ENCODE data around the gene SIRPA.
"Not testable (repeated sequence)": the region's sequence is repeated elsewhere in the genome, so short reads cannot be mapped to it uniquely, and the experiment has no call there.

SIRPA gene

DNA sequence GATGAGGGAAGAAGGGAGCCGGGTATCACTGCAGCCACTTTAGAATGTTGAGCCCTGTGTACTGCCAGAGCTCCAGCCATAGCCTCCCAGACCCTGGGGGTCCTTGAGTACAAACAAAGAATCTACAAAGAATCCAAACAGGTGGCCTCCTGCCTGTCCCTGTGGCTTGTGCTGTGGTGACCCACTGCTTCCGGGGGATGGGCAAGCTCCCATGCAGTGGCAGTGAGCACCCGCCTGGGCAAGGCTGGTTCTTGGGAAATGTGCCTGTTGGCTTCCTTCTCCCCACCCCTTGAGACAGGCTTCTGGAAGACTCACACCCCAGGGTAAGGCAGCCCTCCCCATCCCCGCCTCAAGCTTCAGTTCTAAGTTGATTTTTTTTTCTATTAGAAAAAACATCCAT, 13.9 kb downstream of the SIRPA start:
- DNase-seq: no peak

DNA sequence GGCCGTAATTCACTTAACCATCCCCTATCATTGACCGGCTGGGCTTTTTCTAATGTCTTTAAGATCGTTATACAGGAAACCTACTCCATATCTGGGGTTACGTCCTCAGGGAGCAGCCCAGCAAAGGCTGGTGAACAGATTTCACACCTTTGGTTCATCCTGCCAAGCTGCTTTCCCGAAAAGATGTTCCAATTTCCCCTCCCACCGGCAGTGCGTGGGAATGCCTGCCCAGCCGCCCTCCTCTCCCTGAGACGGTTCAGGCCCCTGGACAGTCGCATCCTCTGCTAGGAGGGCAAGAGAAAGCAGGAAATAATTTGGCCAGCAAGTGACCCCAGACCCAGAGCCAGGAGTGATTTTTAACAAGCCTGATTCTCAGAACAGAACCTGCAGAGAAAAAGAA, 16.3 kb downstream of the SIRPA start:
- DNase-seq: no peak

DNA sequence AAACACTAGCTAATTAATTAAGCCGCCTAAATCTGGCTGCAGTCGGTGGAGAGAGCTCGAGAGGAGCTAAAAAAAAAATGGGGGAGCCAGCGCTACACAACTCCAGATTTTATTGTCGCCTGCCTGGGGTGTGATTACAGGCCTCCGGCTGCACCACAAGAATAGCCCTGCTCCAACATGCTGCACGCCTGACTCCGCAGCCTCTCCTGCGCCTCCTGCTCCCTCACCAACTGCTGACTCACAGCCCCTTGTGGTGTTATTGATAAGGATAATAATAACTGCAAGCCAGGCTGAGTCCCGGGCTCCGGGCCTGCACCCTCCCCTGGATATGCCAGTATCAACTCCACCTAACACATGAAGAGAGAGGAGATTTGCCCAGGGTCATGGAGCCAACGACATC, 16.8 kb downstream of the SIRPA start:
- DNase-seq: no peak

DNA sequence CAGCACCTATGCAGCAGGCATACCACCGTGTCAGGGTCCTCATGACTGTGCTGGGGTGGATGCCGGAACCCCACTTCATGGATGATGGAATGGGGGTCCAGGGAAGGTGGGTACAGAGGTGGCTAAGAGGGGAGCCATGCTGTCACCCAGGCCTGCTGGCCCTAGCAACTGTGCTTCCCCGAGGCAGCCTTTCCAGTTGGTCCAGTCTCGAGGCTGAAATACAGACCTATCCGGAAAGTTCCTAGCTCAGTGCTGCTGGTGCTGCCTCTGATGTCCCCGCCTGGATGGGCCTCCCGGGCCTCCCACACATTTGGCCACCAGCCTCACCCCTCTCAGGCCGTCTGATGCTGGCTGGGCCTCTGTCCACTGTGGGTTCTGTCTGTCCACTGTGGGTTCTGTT, 17.4 kb downstream of the SIRPA start:
- no peak for DNase-seq

DNA sequence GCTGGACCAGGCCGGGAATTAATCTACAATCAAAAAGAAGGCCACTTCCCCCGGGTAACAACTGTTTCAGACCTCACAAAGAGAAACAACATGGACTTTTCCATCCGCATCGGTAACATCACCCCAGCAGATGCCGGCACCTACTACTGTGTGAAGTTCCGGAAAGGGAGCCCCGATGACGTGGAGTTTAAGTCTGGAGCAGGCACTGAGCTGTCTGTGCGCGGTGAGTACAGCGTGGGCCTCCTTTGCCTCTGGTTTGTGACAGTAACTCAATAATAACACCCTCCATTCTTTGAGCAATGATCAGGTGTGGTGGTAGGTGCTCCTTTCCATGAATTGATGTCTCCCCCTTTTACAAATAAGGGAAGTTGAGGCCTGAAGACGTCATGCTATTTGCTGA, 20.0 kb downstream of the SIRPA start:
- not testable (repeated sequence) for DNase-seq

DNA sequence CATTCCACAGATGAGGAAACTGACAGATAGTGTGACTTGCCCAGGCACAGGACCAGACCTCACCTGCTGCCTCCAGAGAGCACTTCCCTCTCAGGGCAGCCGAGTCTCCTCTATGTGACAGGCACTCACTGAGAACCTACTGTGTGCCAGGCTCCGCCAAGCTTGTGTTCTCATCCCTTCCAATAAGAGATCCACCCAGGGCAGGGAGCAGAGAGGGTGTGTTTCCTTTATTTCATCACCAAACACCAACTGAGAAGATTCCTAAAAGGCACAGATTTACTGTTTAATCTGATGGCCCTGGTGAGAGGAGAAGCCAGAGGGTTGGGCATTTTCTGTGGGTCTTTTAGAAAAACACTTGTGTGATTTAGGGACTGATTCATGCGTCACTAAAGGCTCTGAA, 20.5 kb downstream of the SIRPA start:
- DNase-seq: no peak

DNA sequence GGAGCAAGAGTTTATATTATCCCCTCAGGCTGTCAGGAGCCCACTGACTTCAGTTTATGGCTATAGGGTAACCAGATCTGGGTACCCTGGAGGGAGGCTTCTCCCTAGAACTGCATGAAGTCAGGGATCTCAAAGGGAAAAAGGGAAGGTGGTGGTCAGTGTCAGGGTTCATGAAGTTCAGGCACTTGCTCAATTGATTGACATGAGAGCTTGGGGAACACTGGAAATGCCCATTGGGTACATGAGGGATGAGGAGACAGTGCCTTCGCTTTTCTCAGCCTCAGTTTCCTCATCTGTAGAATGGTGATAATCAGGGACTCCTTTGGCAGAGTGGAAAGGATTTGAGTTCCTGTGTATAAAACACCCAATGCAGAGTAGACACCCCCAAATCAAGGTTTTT, 22.6 kb downstream of the SIRPA start:
- DNase-seq: no peak

DNA sequence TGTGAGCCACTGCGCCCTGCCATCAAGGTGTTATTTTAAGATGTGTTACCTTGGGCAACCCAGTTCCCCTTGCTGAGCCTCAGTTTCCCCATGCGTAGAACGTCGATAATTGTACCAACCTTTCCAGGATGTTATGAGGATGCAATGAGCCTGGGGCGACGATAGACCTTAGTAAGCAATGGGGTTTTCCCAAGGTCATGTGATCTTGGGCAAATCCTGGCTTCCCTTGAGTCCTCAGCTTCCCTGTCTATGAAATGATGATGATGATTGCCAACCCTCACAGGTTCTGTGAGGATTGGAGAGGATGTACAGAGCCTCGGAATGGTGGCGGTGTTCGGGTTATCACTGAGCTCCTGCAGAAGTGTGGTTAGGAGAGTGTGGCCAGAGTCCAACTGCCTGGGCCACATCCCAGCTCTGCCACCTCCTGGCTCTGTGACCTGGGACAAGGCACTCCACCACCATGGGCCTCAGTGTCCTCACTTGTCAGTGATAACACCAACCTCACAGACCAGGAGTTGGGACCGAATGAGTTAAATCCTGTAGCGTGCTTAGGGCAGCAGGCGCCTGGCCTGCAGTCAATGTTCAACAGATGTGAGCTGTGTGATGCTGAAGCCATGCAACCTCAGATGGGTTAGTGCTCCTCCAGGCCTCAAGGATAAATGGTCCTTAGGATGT, 23.4 kb downstream of the SIRPA start:
- no peak for DNase-seq

DNA sequence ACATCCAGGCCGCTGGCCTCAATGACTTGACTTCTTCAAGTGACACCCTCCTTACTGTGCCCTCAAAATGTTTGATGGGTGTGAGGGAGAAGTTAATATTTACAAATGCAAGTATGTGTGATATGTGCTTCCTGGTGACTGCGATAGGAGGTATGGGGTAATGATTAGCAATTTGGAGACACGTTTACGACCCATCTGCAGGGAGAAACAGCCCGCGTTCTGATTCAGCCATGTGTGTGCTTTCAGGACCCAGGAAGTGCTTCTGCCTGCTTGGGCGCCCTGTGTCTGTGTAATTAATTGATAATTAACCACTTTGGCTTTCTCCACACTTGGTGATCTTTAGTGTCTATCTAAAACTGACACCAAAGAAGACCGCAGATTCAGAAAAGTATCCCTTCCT, 25.0 kb downstream of the SIRPA start:
- no peak for DNase-seq

DNA sequence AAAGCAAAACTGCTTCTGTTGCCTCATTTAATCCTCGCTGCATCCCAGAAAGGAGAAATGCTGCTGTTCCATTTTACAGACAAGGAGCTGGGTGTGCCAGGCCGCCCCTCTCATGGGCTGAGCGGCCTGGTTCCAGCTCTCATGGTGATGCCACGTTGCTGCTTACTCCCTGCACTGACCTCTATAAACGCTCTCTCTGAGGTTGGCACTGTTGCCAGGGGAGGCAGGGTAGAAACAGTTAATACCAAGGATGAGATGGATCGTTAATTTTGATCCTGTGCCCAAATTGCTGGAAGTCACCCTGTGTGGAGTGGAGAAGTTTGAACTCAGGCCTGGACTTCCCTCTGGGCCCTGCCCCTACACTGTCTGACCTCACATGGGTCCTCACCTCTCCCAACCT, 25.6 kb downstream of the SIRPA start:
- DNase-seq: no peak

DNA sequence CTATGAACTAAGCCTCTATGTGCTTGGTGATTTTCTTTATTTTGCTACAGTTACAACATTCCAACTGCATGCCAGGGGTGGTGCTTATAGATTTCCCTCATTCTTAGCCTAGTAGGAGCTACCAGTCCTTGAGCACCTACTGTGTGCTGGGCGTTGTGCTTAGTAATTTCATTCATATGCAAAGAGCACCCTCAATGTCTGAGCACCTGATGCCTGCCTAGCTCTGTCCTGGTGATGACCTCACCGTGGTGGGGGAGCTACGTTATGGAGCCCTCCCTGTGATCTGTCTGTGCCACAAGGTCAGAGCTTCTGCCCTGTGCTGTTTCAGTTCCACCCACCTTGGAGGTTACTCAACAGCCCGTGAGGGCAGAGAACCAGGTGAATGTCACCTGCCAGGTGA, 26.8 kb downstream of the SIRPA start:
- not testable (repeated sequence) for DNase-seq

DNA sequence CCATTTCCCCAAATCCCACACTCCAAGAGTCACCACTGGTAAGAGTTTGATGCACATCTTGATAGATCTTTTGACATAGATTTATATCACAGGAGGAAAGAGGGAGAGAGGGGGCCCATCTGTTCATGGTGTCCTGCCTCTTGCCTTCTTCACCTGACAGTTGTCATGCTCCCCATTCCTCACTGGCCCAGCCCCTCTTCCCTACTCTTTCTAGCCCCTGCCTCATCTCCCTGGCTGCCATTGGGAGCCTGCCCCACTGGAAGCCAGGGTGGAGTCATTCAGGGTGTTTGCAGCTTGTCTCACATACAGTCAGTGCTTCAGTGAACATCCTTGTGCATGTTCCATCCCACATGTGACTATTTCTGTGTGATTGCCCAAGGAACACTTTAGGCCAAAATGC, 27.6 kb downstream of the SIRPA start:
- no peak for DNase-seq

DNA sequence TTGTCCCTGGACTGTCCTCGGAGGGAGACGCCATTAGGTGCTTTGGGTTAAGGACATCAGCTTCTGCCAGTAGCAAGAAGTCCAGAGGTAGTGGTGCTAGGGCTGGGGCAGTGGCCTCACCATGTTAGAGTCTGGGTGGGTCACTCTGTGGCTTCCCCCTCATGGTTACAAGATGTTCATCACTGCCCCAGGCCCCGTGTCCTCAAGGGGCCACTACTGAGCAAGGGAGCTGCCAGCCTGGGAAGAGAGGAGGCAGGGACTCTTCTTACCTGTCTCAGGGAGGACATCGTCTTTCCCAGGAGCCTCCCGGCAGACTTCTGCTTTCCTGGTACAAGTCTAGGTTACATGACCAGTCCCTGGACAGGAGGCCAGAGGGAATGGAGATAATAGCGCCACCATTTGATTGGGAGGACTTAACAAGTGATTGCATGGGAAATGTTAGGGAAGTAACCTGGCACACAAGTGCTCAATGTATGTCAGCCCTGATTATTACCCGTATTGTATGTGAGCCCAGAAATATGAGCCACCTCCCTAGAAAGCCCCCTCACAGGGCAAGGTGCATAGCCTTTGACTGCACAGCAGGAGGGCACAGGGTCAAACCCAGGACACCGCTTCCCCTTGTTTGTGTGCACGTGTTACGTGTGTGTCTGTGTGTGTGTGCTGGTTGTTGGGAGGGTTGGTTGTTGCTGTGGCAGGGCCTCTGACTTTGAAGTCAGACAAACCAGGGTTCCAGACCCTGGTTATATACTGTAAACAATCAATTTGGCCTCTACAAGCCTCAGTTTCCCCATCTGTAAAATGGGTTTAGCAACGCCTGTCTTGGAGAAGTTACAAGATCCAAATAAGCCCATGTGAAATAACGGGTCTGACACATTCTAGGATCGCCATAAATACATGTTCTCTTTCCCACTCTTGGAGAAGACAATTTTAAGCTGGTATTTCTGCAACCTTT, 30.0 kb downstream of the SIRPA start:
- no peak for DNase-seq

DNA sequence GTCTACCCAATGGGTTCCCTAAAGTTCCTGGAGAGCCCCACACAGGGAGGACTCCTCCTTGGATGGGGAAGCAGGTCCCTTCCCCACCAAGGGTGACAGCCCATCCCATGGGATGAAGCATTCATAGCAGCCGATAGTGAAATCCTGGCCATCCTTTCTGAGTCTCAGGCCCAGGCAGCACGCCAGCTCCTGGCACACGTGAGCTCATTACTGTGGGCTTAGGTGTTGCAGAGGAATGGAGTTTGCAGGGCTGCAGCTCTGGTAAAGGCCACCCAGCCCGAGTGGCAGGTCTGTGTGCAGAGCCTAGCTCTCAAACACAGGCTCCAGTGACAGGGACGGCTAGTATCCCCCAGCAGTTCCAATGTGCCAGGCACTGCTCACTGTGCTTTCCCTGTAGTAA, 31.0 kb downstream of the SIRPA start:
- DNase-seq: no peak

DNA sequence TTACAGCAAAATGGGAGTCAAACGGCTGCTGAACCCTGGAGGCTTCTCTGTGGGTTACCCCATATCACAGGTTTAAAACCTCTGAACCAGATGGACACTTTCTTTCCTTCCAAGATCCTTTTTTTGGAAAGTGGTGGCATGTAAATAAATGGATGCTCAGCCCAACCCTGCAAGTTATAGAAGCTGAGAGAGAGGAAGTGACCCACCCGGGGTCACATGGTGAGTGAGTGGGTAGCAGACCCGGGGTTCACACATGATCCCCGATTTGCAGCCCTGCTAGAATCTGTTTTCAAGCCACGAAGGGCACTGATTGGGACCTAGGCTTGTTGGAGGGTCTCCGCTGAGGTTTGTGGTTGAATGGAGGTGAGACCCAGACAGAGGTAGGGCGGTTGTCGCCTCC, 32.0 kb downstream of the SIRPA start:
- no peak for DNase-seq

DNA sequence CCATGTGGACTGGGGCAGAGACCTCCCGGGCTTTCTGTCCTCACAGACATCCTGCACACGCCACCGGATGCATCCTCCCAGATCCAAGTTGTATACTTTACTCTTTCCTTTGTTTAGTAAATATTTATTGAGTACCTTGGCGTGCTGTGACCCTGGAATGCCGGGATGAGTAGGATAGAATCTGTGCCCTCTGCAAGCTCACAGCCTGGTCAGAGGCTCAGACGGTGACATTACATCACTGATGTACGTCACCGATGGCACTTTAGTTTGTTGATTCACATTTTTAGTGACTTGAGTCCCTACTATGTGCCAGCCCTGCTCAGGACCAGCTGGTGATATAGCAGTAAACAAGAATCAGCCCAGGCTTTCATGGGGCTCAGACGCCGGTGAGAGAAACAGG, 32.9 kb downstream of the SIRPA start:
- no peak for DNase-seq

DNA sequence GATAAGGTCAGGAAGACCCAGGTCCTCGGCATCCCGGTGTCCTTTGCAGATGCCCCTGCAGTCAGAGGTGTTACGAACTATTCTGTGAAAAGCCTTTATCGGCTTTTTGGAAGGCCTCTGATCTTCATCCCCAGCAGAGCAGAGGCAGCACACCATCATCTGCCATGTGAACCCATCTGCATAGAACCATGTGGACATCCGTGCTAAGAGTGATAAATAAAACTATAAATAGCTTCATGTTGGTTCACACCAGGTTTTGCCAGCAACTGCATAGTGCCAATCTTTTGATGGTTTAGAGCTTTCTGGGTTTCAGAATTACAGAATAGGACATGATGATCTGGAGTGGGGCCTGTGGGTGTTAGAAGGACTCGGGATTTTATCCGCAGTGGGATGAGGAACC, 33.6 kb downstream of the SIRPA start:
- DNase-seq: no peak

DNA sequence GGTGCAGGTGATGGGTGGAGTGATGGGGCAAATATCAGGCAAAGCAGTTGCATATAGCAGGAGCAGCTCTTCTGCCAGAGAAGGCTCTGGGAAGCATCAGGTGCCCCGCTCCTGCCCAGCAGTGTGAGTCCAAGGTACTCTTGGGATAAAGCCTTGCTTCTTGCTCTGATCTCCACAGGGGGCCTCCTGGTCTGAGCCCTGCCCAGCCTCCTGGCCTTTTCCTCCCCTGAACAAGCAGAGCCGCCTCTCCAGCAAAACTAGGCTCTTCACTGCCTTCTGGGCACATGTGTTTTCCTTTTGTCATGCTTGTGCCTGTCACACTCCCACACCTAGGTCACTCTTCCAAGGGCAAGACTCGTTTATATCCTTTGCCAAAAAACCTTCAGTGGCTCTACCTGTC, 34.3 kb downstream of the SIRPA start:
- no peak for DNase-seq

DNA sequence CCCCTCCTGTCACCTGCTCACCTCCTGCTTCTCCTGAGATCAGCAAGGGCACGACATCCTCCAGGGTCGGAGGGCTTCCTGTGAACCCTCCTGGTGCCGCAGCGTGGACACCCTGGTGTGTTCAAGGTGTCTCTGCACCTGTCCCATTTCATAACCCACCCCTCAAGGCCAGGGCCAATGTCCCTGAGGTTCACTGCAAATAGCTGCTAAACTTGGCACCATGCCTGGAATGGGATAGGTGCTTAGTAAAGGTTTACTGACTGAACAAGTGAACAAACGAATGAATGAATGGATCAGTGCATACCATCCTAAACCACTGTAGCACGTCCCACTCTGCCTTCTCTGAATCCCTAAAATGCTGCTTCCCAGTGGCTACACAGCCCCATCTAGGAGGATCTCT, 35.0 kb downstream of the SIRPA start:
- DNase-seq: no peak

DNA sequence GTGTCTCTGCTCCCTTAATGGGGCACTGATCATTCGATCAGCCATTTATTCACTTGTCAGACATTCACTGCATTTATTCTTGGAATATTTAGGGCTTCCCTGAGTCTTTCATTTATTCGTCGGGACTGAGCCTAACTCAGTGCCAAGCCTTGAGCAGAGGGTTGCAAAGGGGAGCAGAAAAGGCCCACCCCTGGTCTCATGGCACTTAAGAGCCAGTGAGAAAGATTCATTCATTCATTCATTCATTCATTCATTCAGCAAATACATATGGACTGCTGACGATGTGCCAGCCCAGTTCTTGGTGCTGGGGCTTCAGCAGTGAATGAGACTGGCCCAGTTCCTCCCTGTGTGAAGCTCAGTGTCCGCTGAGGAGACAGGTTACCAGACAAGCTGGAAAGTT, 36.6 kb downstream of the SIRPA start:
- no peak for DNase-seq

DNA sequence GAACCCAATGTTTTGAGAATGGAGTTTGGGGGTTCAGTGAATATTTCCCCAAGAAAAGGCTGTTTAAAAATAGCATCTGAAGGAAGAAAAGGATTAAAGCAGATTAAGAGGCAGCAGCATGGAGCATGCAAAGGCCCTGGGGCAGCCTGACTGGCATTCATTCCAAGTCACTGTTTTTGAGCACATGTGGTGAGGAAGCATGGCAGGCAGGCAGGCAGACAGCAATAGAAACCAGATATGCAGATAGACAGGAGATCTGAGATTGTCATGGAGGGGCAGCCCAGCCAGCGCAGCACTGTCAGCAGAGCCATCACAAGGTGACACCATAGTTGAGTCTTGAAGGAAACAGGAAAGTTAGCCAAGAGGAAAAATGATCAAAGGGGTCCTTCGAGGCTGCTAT, 37.8 kb downstream of the SIRPA start:
- DNase-seq: no peak

DNA sequence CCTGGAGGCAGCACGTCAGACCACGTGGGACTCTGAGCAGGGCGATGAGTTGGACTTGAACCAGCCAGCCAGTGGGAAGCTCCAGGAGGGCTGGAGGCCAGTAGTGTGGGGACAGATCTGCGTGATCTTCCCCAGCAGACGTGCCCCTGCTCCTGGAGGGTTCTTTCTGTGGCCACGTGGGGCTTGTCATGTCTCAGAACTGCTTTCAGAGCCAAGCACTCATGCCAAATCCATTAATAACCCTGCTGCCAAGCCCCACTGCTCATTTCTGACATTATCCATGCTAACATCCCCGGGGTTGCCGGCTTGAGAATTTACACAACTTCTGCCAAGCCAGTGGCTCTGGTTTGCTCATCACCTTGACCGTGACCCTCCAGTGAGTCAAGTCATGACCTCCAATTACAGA, 38.3 kb downstream of the SIRPA start:
- DNase-seq: no peak

DNA sequence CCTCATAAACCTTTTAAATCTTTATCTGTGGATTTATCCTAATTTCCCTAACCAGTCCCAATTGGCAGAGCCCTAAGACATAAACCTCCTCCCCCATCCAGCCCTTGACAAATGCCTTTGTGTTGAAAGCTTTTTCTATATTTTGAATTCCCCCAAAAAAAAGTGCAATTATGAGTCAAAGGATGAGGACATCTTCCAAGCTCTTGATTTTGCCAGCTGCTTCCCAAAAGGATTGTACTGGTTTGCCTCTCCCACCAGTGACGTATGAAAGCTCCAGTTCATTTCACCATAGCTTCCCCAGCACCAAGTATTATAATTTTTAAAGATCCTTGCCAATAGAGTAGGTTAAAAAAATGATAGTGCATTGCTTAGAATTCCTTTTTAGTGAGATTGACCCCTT, 38.9 kb downstream of the SIRPA start:
- DNase-seq: no peak

DNA sequence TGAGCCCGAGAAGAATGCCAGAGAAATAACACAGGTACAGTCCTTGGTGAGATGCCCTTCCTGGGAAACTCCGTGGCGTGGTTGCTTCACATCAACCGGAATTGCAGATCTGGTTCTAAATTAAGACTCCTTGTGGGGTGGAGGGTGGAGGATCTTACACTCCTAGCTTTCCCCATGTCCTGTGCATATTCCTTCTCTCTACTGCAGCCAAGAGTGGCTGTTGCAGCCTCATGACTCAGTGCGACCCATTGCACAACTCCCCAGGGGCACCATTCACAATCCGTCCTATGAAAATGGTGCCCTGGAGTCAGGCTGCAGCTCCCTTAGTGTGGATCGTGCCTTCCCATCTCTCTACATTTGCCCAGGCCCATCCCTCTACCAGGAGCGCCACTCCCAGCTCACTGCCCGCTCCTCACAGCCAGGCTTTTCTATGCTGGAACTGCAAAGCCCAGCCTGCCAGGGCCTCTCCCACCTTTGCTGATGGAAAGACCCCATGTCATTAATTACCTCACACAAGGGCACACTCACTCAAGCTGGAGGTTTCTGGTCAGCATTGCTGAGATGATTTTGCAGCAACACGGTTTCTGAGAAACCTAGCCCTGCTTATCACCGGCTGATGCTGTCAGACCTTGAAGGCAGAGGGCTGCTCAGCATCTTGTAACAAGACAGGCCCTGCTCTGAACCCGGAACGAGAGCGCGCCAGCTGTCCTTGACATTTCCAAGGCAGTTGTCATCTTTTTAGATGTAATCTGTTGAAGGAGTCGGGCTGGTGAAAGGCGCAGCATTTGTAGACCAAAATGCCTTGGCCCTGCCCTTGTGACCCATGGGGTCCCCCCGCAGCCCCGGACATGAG, 39.7 kb downstream of the SIRPA start:
- DNase-seq: no peak
